IMR-90 (cell line): Measurements from ENCODE around the gene SEL1L3. TPM values are rescaled to one million over a fixed set of nuclear protein-coding genes. Genes with fewer than 3 reads are reported as not detected.

Source experiments
- ATAC-seq: fragments of 200-7000 bp; cut with Tn5 transposase; 2 replicates; pipeline ENCODE4 v1.9.1; 2020; ENCODE audit warnings: low read depth, mild to moderate bottlenecking, moderate library complexity
- BruUV-seq: library from RNA; stranded (reverse); fragments of 400-500 nt; replicated peaks from 2 replicates; lab custom pipeline; 2021; lab: Mats Ljungman, UMichigan
- CTCF ChIA-PET: fragments of 300-600 bp; formaldehyde crosslinking; extraction: SDS; loops from one replicate; lab custom pipeline; 2021; ENCODE audit warnings: antibody characterized with exemption; lab: Yijun Ruan, JAX
- POLR2A ChIA-PET: fragments of 300-600 bp; sonication (Branson Sonifier 250); formaldehyde crosslinking; loops from one replicate; lab custom pipeline; 2022; ENCODE audit warnings: antibody characterized with exemption; ENCODE audit not compliant: unreplicated experiment; lab: Charles Lee
- DNase-seq: peaks from one replicate; pipeline ENCODE4 v3.0.0; 2013
- H2AFZ ChIP-seq: replicated peaks from 2 replicates; pipeline ENCODE3; 2013; ENCODE audit warnings: low read length, mild to moderate bottlenecking; ENCODE audit not compliant: poor library complexity
- H2AK5ac ChIP-seq: 2 replicates; pipeline ENCODE4 v1.6.1; 2013; ENCODE audit warnings: low read depth, low read length, inconsistent platforms
- H2AK9ac ChIP-seq: replicated peaks from 2 replicates; pipeline ENCODE3; 2013; ENCODE audit warnings: mild to moderate bottlenecking, low read depth, low read length, moderate library complexity; ENCODE audit not compliant: poor library complexity
- H2BK120ac ChIP-seq: 2 replicates; pipeline ENCODE4 v1.6.1; 2013; ENCODE audit warnings: low read depth, low read length, inconsistent platforms
- H2BK15ac ChIP-seq: 3 replicates; pipeline ENCODE4 v1.6.1; 2013; ENCODE audit warnings: low read depth, low read length, inconsistent platforms
- H2BK20ac ChIP-seq: 2 replicates; pipeline ENCODE4 v1.6.1; 2013; ENCODE audit warnings: low read depth, mild to moderate bottlenecking, inconsistent platforms, low read length, moderate library complexity
- H2BK5ac ChIP-seq: 2 replicates; pipeline ENCODE4 v1.6.1; 2013; ENCODE audit warnings: mild to moderate bottlenecking, low read depth, low read length, inconsistent platforms; ENCODE audit not compliant: poor library complexity, severe bottlenecking
- H3K14ac ChIP-seq: replicated peaks from 2 replicates; pipeline ENCODE4 v1.6.1; 2013; ENCODE audit warnings: low read depth, low read length, inconsistent platforms
- H3K18ac ChIP-seq: 2 replicates; pipeline ENCODE4 v1.6.1; 2013; ENCODE audit warnings: low read depth, low read length, control low read depth
- H3K23ac ChIP-seq: 2 replicates; pipeline ENCODE4 v1.6.1; 2013; ENCODE audit warnings: low read depth, low read length, inconsistent platforms
- H3K27ac ChIP-seq: 2 replicates; pipeline ENCODE4 v1.5.1; 2013; ENCODE audit warnings: mild to moderate bottlenecking, control low read depth, low read length; ENCODE audit not compliant: insufficient read depth
- H3K27me3 ChIP-seq: 2 replicates; pipeline ENCODE4 v1.6.1; 2013; ENCODE audit warnings: low read length; ENCODE audit not compliant: control insufficient read depth, insufficient read depth
- H3K36me3 ChIP-seq: 2 replicates; pipeline ENCODE4 v1.6.1; 2013; ENCODE audit warnings: low read length, mixed read lengths; ENCODE audit not compliant: control insufficient read depth, insufficient read depth
- H3K4ac ChIP-seq: 2 replicates; pipeline ENCODE4 v1.6.1; 2013; ENCODE audit warnings: low read depth, low read length, inconsistent platforms
- H3K4me1 ChIP-seq: 2 replicates; pipeline ENCODE4 v1.6.1; 2013; ENCODE audit warnings: low read length, mixed read lengths; ENCODE audit not compliant: control insufficient read depth, insufficient read depth
- H3K4me2 ChIP-seq: 2 replicates; pipeline ENCODE4 v1.6.1; 2013; ENCODE audit warnings: low read depth, mild to moderate bottlenecking, control low read depth, low read length, moderate library complexity
- H3K4me3 ChIP-seq: 2 replicates; pipeline ENCODE4 v1.5.1; 2013; ENCODE audit warnings: low read depth, mild to moderate bottlenecking, control low read depth, low read length, moderate library complexity; ENCODE audit not compliant: insufficient read depth
- H3K56ac ChIP-seq: 2 replicates; pipeline ENCODE4 v1.6.1; 2013; ENCODE audit warnings: low read length, inconsistent platforms; ENCODE audit not compliant: insufficient read depth; ENCODE audit errors: extremely low read depth
- H3K79me1 ChIP-seq, 2 experiments: 2 replicates each; pipeline ENCODE4 v1.6.1; 2013; ENCODE audit warnings: low read length in 2 of 2, inconsistent platforms in 1 of 2, low read depth in 1 of 2
- H3K9ac ChIP-seq: 2 replicates; pipeline ENCODE4 v1.6.1; 2013; ENCODE audit warnings: low read depth, low read length, control low read depth
- H3K9me1 ChIP-seq: 2 replicates; pipeline ENCODE4 v1.6.1; 2013; ENCODE audit warnings: low read length, inconsistent platforms; ENCODE audit not compliant: insufficient read depth
- H3K9me3 ChIP-seq: 2 replicates; pipeline ENCODE4 v1.6.1; 2013; ENCODE audit warnings: low read length; ENCODE audit not compliant: control insufficient read depth, insufficient read depth
- H4K20me1 ChIP-seq: 2 replicates; pipeline ENCODE4 v1.6.1; 2013; ENCODE audit warnings: low read length, inconsistent platforms; ENCODE audit not compliant: insufficient read depth
- H4K5ac ChIP-seq: 2 replicates; pipeline ENCODE4 v1.6.1; 2013; ENCODE audit warnings: mild to moderate bottlenecking, low read depth, low read length, control low read depth
- H4K8ac ChIP-seq, 2 experiments: 2 replicates each; pipeline ENCODE4 v1.6.1; 2013; ENCODE audit warnings: low read depth in 2 of 2, low read length in 2 of 2, control low read depth in 1 of 2, inconsistent platforms in 1 of 2
- H4K91ac ChIP-seq: 2 replicates; pipeline ENCODE4 v1.6.1; 2013; ENCODE audit warnings: low read depth, low read length, inconsistent platforms; ENCODE audit not compliant: insufficient read depth
- BHLHE40 ChIP-seq: fragments of 150-350 bp; IDR thresholded peaks from 2 replicates; pipeline ENCODE4 v1.6.1; 2016; ENCODE audit warnings: mild to moderate bottlenecking, low read depth, low read length
- CEBPB ChIP-seq: IDR thresholded peaks from 2 replicates; pipeline ENCODE4 v1.6.1; 2012; ENCODE audit warnings: low read depth, low read length, improper control_type of control experiment
- CHD1 ChIP-seq: IDR thresholded peaks from 2 replicates; pipeline ENCODE4 v1.6.1; 2012; ENCODE audit warnings: low read depth, low read length, improper control_type of control experiment
- CTCF ChIP-seq: conservative IDR thresholded peaks from 2 replicates; pipeline ENCODE4 v1.5.1; 2012; ENCODE audit warnings: mild to moderate bottlenecking, low read depth, low read length, improper control_type of control experiment
- FOS ChIP-seq: fragments of 150-350 bp; IDR thresholded peaks from 2 replicates; pipeline ENCODE4 v1.6.1; 2016; ENCODE audit warnings: low read depth, low read length
- MAFK ChIP-seq: IDR thresholded peaks from 2 replicates; pipeline ENCODE4 v1.6.1; 2012; ENCODE audit warnings: low read depth, low read length, improper control_type of control experiment
- MAZ ChIP-seq: IDR thresholded peaks from 2 replicates; pipeline ENCODE4 v1.6.1; 2012; ENCODE audit warnings: low read depth, mild to moderate bottlenecking, low read length, improper control_type of control experiment, moderate library complexity, borderline replicate concordance
- MXI1 ChIP-seq: IDR thresholded peaks from 2 replicates; pipeline ENCODE4 v1.6.1; 2012; ENCODE audit warnings: low read depth, mild to moderate bottlenecking, low read length, moderate library complexity, borderline replicate concordance
- NFE2L2 ChIP-seq: fragments of 150-350 bp; IDR thresholded peaks from 2 replicates; pipeline ENCODE4 v1.6.1; 2016; ENCODE audit warnings: low read depth, mild to moderate bottlenecking, low read length
- POLR2A ChIP-seq: IDR thresholded peaks from 2 replicates; pipeline ENCODE4 v1.6.1; 2012; ENCODE audit warnings: mild to moderate bottlenecking, low read depth, low read length
- RAD21 ChIP-seq: IDR thresholded peaks from 2 replicates; pipeline ENCODE4 v1.6.1; 2012; ENCODE audit warnings: low read length, improper control_type of control experiment
- RCOR1 ChIP-seq: IDR thresholded peaks from 2 replicates; pipeline ENCODE4 v1.6.1; 2012; ENCODE audit warnings: mild to moderate bottlenecking, low read length, improper control_type of control experiment; ENCODE audit not compliant: insufficient replicate concordance
- RFX5 ChIP-seq: IDR thresholded peaks from 2 replicates; pipeline ENCODE4 v1.8.0; 2012; ENCODE audit warnings: low read depth, mild to moderate bottlenecking, low read length, moderate library complexity
- SMC3 ChIP-seq: fragments of 150-350 bp; IDR thresholded peaks from 2 replicates; pipeline ENCODE4 v1.6.1; 2016; ENCODE audit warnings: low read depth, mild to moderate bottlenecking, antibody characterized with exemption, low read length, moderate library complexity
- WGBS, 2 experiments: methylation state at CpG; one replicate each; pipeline versions ENCODE4 v1.1.5 to v1.1.7; 2013; ENCODE audit warnings: missing lambda C conversion rate in 2 of 2; ENCODE audit not compliant: insufficient read length in 1 of 2; ENCODE audit errors: extremely low coverage in 2 of 2; 5-methylcytosine and 5-hydroxymethylcytosine counted together
- dilution Hi-C: fragments of 300-500 bp; cut with HindIII; formaldehyde crosslinking; loops from one replicate; pipeline ENCODE4 v1.14.3; 2018; ENCODE audit warnings: low sequenced_read_pairs; ENCODE audit not compliant: unreplicated experiment
- in situ Hi-C: fragments of 300-500 bp; cut with MboI; formaldehyde crosslinking; loops from 3 replicates; pipeline ENCODE4 v1.14.3; 2019; ENCODE audit warnings: low sequenced_read_pairs, inconsistent platforms, mixed read lengths
- intact Hi-C: fragments of 100-400 bp; cut with micrococcal nuclease; formaldehyde crosslinking; loops from 2 replicates; pipeline ENCODE4 v1.10.0; 2022
- polyA plus RNA-seq, 3 experiments: library from polyadenylated mRNA; depleted of rRNA; stranded (reverse); fragments of >200 nt; gene quantifications; 2 replicates each; pipeline ENCODE4 v1.2.3, GENCODE V29; 2012; ENCODE audit warnings: low replicate concordance in 1 of 3
- total RNA-seq: library from RNA; depleted of rRNA; stranded (reverse); fragments of >200 nt; gene quantifications from 2 replicates; pipeline ENCODE4 v1.2.3, GENCODE V29; 2012
- TF ChIP-seq, protein P1 (sequence below): fragments of 150-350 bp; IDR thresholded peaks from 2 replicates; pipeline ENCODE4 v1.6.1; 2017; ENCODE audit warnings: mild to moderate bottlenecking, antibody characterized with exemption, low read length, low read depth
- TF ChIP-seq, protein P2 (sequence below): fragments of 150-350 bp; IDR thresholded peaks from 2 replicates; pipeline ENCODE4 v1.6.1; 2016; ENCODE audit warnings: low read depth, mild to moderate bottlenecking, low read length, moderate library complexity, borderline replicate concordance

The SEL1L3 gene
- total and polyA plus RNA-seq, 2 of the 4 experiments (the other 2 are of a cell fraction), result 16.4 to 43.7 TPM

DNA sequence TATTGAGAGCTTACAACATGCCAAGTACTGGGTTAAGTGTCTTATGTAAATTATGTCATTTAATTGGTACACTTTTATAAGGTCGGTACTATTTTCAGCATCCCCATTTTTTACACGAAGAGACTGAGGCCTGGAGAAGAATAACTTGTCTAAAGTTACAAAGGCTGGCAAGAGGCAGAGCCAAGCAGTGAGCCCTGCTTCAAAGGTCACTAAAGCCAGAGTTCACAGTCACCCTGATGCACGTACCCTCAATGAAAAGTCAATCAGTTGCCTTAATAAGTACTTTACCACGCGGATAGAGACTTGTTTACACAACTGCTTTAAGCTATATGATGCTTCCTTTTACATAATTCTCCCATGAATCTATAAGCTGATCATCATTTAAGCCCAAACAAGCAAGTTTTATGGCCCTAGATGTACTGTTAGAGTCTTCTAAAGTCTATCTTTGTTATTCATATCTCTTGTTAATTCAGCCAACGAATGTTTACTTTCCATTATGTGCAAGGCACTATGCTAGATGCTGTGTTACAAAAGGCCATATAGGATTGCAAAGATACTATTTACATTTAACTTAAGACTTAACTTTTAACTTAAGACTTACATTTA, 57.4 kb downstream of the SEL1L3 start:
- Histone ChIP-seq H2BK120ac (no peak overlapping the region), H3K4me2 (no peak overlapping the region), H4K91ac (no peak overlapping the region), H3K14ac (no peak overlapping the region), H2AK5ac (no peak overlapping the region), H3K56ac (no peak overlapping the region), H2BK5ac (no peak overlapping the region), H2BK20ac (no peak overlapping the region), H3K4me1 (peaks cover 2% of the 10 kb centered on the region), H2BK15ac (no peak overlapping the region), H3K36me3 (peaks cover 9% of the 10 kb centered on the region), H3K9me3 (no peaks in the 10 kb centered on the region), H3K27ac (no peak overlapping the region), H3K27me3 (no peaks in the 10 kb centered on the region), H3K9ac (no peak overlapping the region), H4K20me1 (no peaks in the 10 kb centered on the region), H3K18ac (no peak overlapping the region), H3K23ac (no peak overlapping the region), H4K5ac (no peak overlapping the region), H3K4me3 (no peak overlapping the region), H3K4ac (no peak overlapping the region), H4K8ac (no peak overlapping the region), H2AFZ (no peak overlapping the region), H2AK9ac (no peak overlapping the region), H3K79me1 (no peaks in the 10 kb centered on the region), H3K9me1 (no peaks in the 10 kb centered on the region)
- CTCF ChIA-PET, result no interaction called here
- no peak for ATAC-seq
- POLR2A ChIA-PET, result no interaction called here
- TF ChIP-seq MXI1, result no peak
- TF ChIP-seq CHD1, result no peak
- TF ChIP-seq, protein P1, sequence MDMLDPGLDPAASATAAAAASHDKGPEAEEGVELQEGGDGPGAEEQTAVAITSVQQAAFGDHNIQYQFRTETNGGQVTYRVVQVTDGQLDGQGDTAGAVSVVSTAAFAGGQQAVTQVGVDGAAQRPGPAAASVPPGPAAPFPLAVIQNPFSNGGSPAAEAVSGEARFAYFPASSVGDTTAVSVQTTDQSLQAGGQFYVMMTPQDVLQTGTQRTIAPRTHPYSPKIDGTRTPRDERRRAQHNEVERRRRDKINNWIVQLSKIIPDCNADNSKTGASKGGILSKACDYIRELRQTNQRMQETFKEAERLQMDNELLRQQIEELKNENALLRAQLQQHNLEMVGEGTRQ, result no peak
- TF ChIP-seq RAD21, result no peak
- no peak for TF ChIP-seq MAFK
- TF ChIP-seq RCOR1, result no peak
- no peak for TF ChIP-seq NFE2L2
- TF ChIP-seq MAZ, result no peak
- no peak for TF ChIP-seq RFX5
- no peak for TF ChIP-seq CEBPB
- no peak for TF ChIP-seq FOS
- TF ChIP-seq BHLHE40, result no peak
- no peak for TF ChIP-seq POLR2A
- no peak for TF ChIP-seq SMC3
- TF ChIP-seq CTCF, result no peak
- TF ChIP-seq, protein P2, sequence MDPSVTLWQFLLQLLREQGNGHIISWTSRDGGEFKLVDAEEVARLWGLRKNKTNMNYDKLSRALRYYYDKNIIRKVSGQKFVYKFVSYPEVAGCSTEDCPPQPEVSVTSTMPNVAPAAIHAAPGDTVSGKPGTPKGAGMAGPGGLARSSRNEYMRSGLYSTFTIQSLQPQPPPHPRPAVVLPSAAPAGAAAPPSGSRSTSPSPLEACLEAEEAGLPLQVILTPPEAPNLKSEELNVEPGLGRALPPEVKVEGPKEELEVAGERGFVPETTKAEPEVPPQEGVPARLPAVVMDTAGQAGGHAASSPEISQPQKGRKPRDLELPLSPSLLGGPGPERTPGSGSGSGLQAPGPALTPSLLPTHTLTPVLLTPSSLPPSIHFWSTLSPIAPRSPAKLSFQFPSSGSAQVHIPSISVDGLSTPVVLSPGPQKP, result no peak
- BruUV-seq, result no TSS peak
- dilution Hi-C loops, result no loop called here
- in situ Hi-C loops, result no loop called here
- no peak for DNase-seq
- WGBS, 2 experiments, result 100% methylated on average over 2 of the region's 6 CpGs; no CpG with 5 or more reads in 1 of the 2 experiments
- intact Hi-C loops, result no loop called here
